ENCODE measurements around the gene GFRA1. TPM values are rescaled to one million over a fixed set of nuclear protein-coding genes. Genes with fewer than 3 reads are reported as not detected.
A peak's percentile ranks its signal among the peaks of the same experiment; 100 is the strongest.

Gene GFRA1
- polyA plus RNA-seq, 3 donors, result not detected

GRCh38 chr10:116122664-116123063 is 150.3 kb downstream of the GFRA1 start:
- H3K27me3 ChIP-seq (ENCODE audit: control insufficient read depth in 2 of 2, insufficient read depth in 2 of 2, low read length in 2 of 2), result no peaks in the 10 kb centered on the region
- DNase-seq, result no peak
- TF ChIP-seq, protein P1, sequence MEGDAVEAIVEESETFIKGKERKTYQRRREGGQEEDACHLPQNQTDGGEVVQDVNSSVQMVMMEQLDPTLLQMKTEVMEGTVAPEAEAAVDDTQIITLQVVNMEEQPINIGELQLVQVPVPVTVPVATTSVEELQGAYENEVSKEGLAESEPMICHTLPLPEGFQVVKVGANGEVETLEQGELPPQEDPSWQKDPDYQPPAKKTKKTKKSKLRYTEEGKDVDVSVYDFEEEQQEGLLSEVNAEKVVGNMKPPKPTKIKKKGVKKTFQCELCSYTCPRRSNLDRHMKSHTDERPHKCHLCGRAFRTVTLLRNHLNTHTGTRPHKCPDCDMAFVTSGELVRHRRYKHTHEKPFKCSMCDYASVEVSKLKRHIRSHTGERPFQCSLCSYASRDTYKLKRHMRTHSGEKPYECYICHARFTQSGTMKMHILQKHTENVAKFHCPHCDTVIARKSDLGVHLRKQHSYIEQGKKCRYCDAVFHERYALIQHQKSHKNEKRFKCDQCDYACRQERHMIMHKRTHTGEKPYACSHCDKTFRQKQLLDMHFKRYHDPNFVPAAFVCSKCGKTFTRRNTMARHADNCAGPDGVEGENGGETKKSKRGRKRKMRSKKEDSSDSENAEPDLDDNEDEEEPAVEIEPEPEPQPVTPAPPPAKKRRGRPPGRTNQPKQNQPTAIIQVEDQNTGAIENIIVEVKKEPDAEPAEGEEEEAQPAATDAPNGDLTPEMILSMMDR (IDR thresholded peaks at IDR 0.05), result no peak
- H3K4me2 ChIP-seq (replicated peaks; ENCODE audit: extremely low read depth, low read length, poor library complexity, severe bottlenecking), result no peak overlapping the region
- H3K36me3 Mint-ChIP-seq, result no peaks in the 10 kb centered on the region
- H3K79me2 ChIP-seq (ENCODE audit: insufficient read depth, low read length), result no peaks in the 10 kb centered on the region
- H2AFZ ChIP-seq (ENCODE audit: insufficient read depth, low read depth, low read length, poor library complexity, severe bottlenecking), result no peak overlapping the region
- no peak overlapping the region for H3K9ac ChIP-seq (ENCODE audit: insufficient read depth, low read length, poor library complexity, severe bottlenecking)
- H4K20me1 ChIP-seq (ENCODE audit: insufficient read depth, low read length), result no peaks in the 10 kb centered on the region
- peaks cover 0 to 3% of the 10 kb centered on the region in 2 donors for H3K9me3 ChIP-seq (replicated peaks in 1 of 2; ENCODE audit: control insufficient read depth in 1 of 2, insufficient read depth in 1 of 2, low read length in 2 of 2)
- no peaks in the 10 kb centered on the region for H3K4me1 Mint-ChIP-seq
- H3K27ac Mint-ChIP-seq, result no peak overlapping the region
- peaks cover 5 to 21% (median 9%) of the 10 kb centered on the region in 7 donors for H3K9me3 Mint-ChIP-seq
- peaks cover 1 to 4% (median 3%) of the 10 kb centered on the region in 3 donors for H3K27me3 Mint-ChIP-seq (ENCODE audit: low read depth in 3 of 3)
- WGBS (ENCODE audit: insufficient coverage), result no CpG with 5 or more reads among the region's 1 CpG
- H3K4me3 Mint-ChIP-seq, result peak overlapping the region in 1 of 2 donors; percentile 5
- H3K27ac ChIP-seq (ENCODE audit: low read depth in 1 of 2, low read length in 2 of 2), result no peak overlapping the region
- intact Hi-C loops (cut with micrococcal nuclease), result no loop called here
- no peaks in the 10 kb centered on the region for H3K36me3 ChIP-seq (replicated peaks in 1 of 2; ENCODE audit: control insufficient read depth in 1 of 2, insufficient read depth in 2 of 2, low read length in 2 of 2)
- H3K4me3 ChIP-seq (replicated peaks in 1 of 3; ENCODE audit: low read depth in 2 of 3, low read length in 3 of 3), result no peak overlapping the region
- no peaks in the 10 kb centered on the region for H3K4me1 ChIP-seq (ENCODE audit: control insufficient read depth in 1 of 2, insufficient read depth in 2 of 2, low read length in 2 of 2)

GRCh38 chr10:116121640-116122525 is 151.1 kb downstream of the GFRA1 start:
- Histone ChIP-seq H3K4me1 (ENCODE audit: control insufficient read depth in 1 of 2, insufficient read depth in 2 of 2, low read length in 2 of 2) (no peaks in the 10 kb centered on the region), H3K4me2 (replicated peaks; ENCODE audit: extremely low read depth, low read length, poor library complexity, severe bottlenecking) (no peak overlapping the region), H3K9me3 (replicated peaks in 1 of 2; ENCODE audit: control insufficient read depth in 1 of 2, insufficient read depth in 1 of 2, low read length in 2 of 2) (peaks cover 0 to 3% of the 10 kb centered on the region in 2 donors), H3K79me2 (ENCODE audit: insufficient read depth, low read length) (no peaks in the 10 kb centered on the region), H4K20me1 (ENCODE audit: insufficient read depth, low read length) (no peaks in the 10 kb centered on the region), H3K27ac (ENCODE audit: low read depth in 1 of 2, low read length in 2 of 2) (no peak overlapping the region), H3K4me3 (replicated peaks in 1 of 3; ENCODE audit: low read depth in 2 of 3, low read length in 3 of 3) (no peak overlapping the region), H3K36me3 (replicated peaks in 1 of 2; ENCODE audit: control insufficient read depth in 1 of 2, insufficient read depth in 2 of 2, low read length in 2 of 2) (no peaks in the 10 kb centered on the region), H3K27me3 (ENCODE audit: control insufficient read depth in 2 of 2, insufficient read depth in 2 of 2, low read length in 2 of 2) (no peaks in the 10 kb centered on the region), H3K9ac (ENCODE audit: insufficient read depth, low read length, poor library complexity, severe bottlenecking) (no peak overlapping the region), H2AFZ (ENCODE audit: insufficient read depth, low read depth, low read length, poor library complexity, severe bottlenecking) (no peak overlapping the region)
- intact Hi-C loops (cut with micrococcal nuclease), result no loop called here
- Mint-ChIP-seq H3K36me3 (no peaks in the 10 kb centered on the region), H3K27ac (no peak overlapping the region), H3K9me3 (peaks cover 4 to 21% (median 11%) of the 10 kb centered on the region in 7 donors), H3K4me1 (no peaks in the 10 kb centered on the region), H3K27me3 (ENCODE audit: low read depth in 3 of 3) (peaks cover 1 to 4% (median 3%) of the 10 kb centered on the region in 3 donors), H3K4me3 (peak overlapping the region in 1 of 2 donors; percentile 13)
- WGBS (ENCODE audit: insufficient coverage), result 58% methylated on average over 6 of the region's 8 CpGs
- no peak for DNase-seq
- TF ChIP-seq, protein P1 (IDR thresholded peaks at IDR 0.05), result no peak

Measured in CD14-positive monocyte (primary cell).